ENCODE results near the gene CASP3.
A peak's percentile ranks its signal among the peaks of the same experiment; 100 is the strongest.

Gene CASP3

DNA sequence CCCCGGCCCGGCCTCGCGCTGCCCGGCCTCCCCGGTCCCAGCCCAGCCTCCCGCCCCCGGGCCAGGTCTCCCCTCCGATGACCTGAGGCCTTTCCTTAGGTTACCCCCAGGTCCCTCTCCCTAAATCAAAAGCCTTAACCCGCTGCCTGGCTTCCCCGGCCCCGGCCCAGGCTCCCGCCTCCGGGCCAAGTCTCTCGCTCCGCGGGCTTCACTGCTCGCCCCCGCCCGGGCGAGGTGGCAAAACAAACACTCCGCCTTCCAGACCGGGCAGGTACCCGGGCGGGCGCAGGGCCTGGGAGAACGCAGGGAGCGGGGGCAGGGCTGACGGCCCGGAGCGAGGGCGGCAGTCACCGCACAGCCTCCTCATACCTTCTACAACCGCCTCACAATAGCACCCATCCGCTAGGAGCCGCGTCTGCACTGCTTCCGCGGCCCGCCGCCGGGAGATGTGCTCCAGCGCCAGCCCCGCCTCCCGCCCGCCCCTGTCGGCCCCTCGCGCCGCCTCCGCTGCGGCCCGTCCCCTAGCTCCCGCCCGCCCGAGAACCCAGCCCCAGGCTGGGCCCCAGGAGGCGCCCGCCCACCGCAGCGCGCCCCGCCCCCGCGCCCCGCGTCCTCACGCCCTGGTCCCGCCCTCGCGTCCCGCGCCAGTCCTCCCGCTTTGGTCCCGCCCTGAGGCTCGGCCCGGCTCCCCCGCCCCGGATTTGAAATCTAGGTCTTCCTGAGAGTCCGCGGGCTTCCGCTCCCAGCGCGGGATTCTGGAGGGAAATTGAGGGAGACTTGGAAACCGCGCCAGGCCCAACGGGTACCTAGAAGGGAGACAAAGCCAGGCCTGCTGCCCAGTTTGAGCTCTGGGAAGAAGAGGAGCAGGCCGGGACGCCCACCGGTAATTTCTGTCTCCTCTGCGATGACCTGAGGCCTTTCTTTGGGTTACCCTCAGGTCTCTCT, at the start of gene CASP3, which contains the start of gene PRIMPOL:
CASP3 (minus strand) TSS at position 422 of the 945 bp plus-strand sequence. CDS start 10,994 bp downstream, outside the sequence.
PRIMPOL (plus strand) TSS at position 713 of the 945 bp plus-strand sequence. CDS start 7,403 bp downstream, outside the sequence.
- DNase-seq, result peak; percentile 92 to 96 (median 95)

GRCh38 chr4:184697956-184698355, 48.7 kb upstream of the CASP3 start:
- DNase-seq, result no peak

- DNase-seq, result no peak
These were observed 46.1 kb upstream of the CASP3 start for GRCh38 chr4:184695178-184695896.

DNA sequence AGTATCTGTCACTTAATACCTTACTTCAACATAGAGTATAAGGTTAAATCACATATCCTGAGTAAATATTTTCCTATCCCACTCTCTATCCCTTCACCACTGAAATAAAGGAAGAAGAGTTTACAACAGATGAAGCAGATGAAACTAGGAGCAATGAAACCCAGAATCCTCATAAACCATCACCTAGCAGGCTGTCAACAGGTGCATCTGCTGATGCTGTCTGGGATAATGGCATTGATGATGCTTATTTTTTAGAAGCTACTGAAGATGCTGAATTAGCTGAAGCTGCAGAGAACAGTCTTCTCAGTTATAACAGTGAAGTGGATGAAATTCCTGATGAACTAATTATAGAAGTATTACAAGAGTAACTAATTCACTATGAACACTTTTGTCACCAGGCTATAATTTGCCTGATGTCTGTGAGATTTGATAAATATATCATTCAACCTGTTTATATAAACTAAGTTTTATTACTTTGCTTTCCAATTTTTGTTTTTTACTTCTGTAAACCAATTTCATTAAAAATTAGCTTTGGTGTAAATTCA, 45.2 kb upstream of the CASP3 start:
- DNase-seq, result no peak

GRCh38 chr4:184693056-184693455, 43.8 kb upstream of the CASP3 start:
- DNase-seq, result no peak

DNA sequence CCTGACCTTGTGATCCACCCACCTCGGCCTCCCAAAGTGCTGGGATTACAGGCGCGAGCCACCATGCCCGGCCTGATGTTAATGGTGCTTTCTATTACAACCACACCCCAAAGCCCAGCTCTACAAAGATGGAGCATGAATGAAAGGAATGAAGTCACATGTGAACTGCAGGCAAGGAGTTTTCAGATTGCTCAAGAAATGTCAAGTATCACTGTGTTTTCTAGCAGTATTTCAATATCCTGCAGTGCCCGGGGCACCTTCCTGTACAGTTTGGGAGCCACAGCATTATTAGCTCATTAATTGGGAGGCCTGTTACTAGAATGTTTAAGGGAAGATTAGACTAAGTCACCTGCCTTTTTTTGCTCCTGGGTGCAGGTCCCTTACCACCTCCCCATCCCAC, 40.4 kb upstream of the CASP3 start:
- no peak for DNase-seq

DNA sequence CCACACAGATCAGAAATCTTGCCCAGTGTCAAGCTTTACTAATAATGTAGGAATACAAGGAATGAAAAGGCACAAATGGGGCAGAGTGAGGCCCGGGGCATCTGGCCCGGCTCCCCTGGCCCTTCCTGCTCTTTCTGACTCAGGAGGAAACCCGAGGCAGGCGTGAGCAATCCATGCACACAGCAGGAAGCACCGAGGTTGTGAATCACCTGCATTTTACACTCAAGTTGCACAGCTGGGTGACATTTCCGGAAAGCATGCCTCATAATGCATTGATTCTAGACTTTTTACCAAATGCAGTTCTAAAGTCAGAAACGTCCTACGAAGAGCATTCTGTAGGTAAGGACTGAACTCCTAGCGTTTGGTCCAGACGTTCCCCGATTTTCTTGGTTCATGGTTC, 39.2 kb upstream of the CASP3 start:
- no peak for DNase-seq

GRCh38 chr4:184688005-184688404, 38.8 kb upstream of the CASP3 start:
- no peak for DNase-seq

- DNase-seq, result no peak
These were observed 35.4 kb upstream of the CASP3 start for GRCh38 chr4:184684491-184685189.

- DNase-seq, result no peak
These were observed 32.7 kb upstream of the CASP3 start for GRCh38 chr4:184681916-184682315.

GRCh38 chr4:184680698-184681097, 31.5 kb upstream of the CASP3 start:
- no peak for DNase-seq

GRCh38 chr4:184675821-184676492, 26.7 kb upstream of the CASP3 start:
- DNase-seq, result no peak

- DNase-seq, result no peak
These were observed 25.8 kb upstream of the CASP3 start for GRCh38 chr4:184675018-184675417.

DNA sequence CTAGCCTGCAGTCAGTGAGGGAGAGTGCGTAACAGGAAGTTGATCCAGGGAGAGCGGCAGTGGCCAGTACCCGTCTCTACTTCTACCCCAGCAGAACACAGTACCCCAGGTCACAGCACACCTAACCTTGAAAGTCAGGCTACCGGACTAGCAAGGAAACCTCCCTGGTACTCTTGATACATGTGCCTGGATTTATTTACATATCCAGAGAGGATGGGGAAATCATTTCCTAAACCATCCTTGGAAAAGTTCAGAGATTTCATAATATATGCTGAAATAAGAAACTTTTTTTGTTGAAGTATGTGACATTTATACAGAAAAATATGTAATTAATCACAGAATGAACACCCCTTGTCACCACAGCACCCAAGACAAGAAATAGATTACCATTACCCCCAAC, 24.8 kb upstream of the CASP3 start:
- no peak for DNase-seq

DNA sequence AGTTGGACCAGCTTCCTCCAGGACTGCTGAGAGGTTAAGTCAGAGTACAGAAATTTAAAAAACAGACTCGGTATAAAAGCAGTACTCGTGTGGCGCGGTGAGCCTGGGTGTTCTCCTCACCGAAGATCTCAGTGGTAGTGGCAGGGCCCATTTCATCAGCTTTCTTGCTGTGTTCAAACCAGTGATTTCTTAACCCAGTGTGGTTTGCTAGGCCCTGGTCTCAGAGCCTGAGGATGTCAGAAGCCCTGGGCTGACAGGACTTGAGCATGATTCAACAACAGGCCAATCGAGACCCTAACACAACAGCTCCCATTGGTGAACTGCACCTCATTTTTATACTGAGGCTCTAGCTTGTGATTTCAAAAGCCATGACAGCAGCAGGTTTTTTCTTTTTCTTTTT, 23.5 kb upstream of the CASP3 start:
- DNase-seq, result no peak

DNA sequence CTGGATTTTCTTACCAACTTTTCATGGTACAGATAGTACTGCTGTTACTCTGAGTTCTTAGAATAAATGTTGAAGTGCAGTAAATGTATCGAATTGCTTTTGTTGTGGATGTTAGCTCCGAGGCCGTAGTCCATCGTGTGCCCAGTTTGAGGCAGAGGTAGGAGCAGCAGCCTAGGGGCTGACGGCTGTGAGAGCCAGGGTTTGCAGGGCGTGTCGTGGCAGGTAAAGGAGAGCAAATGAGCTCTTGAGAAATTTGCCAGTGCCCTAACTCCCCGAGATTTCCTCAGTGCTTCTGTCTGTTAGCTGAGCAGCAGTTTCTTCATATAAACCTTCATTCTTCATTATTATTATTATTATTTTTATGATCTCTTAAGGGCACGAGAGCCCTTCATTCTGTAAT, 21.9 kb upstream of the CASP3 start:
- no peak for DNase-seq

DNA sequence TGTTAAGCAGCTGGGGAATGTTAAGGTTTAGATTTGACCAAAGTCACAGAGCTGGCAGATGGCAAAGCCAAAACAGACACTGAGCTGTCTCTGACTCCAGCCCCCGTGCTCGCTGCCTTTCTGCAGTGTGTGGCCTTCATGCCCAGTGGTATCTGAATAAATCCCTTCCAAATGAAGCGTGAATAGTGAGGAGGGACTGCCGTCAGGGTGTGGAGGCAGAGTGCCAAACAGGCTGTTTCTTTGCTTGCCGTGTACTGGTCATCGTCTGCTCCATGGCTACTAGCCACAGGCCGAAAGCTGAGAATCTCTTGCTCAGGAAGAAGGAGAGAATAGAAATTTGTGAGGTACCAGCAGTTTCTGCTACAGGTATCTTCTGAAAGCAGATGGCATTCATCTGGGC, 20.0 kb upstream of the CASP3 start:
- no peak for DNase-seq

DNA sequence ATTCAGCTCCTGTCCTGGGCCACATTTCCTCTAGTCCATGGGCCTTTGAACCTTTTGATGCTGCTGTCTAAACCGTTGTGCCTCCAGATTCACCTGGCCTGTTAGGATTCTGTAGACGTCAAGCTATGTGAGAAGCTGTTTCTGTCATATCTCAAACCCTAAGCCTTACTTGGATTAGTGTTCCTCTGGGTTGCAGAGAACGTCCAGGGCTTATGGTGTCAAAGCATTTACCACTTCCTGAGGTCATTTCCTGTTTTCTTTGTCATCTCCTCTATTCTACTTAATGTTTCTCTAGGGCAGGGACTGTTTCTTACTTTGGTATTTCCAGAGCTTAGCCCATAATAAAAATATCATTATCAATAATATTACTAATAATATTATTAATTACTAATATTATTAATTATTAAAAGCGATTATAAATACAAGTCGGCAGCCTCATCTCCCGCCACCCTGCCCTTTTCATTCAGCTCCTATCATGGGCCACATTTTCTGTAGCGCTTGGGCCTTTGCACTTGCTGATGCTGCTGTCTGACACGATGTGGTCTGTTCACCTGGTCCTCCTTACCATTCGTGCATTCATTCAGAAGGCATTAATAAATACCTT, 19.4 kb upstream of the CASP3 start:
- no peak for DNase-seq

DNA sequence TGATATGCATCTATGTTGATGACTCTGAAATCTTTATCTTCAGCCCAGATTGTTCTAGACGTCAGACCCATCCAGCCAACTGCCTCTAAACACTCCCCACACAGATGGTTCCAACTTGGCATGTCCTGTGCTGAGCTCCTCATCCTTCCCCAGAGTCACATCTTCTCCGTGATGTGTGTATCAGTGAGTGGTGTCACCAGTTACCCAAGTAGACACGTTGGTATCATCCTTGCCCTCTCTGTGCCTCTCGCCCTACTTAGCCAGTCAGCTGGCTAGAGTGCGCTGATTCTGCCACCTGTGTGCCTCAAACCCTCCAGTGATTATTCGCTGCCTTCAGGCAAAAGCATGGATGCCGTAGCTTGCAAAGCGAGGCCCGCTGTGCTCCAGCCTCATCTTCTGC, 18.8 kb upstream of the CASP3 start:
- no peak for DNase-seq

DNA sequence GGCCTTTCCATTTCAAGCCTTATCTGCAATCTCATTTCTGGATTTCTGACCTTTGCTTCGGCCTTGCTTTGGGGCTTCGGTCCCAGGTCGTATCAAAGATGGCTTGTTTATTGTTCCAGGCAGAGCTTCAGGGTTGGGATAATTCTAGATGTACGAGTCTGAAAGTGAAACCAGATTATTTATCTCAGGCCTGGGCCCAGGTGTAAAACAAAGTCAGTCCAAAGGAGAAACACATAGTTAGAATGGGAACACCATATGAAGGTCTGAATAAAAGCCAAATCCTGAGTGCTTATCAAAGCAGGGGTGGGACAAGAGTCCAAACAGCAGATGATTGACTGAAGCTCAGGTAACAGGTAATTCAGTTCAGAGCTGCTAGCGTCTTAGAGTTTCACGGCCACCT, 17.4 kb upstream of the CASP3 start:
- no peak for DNase-seq

DNA sequence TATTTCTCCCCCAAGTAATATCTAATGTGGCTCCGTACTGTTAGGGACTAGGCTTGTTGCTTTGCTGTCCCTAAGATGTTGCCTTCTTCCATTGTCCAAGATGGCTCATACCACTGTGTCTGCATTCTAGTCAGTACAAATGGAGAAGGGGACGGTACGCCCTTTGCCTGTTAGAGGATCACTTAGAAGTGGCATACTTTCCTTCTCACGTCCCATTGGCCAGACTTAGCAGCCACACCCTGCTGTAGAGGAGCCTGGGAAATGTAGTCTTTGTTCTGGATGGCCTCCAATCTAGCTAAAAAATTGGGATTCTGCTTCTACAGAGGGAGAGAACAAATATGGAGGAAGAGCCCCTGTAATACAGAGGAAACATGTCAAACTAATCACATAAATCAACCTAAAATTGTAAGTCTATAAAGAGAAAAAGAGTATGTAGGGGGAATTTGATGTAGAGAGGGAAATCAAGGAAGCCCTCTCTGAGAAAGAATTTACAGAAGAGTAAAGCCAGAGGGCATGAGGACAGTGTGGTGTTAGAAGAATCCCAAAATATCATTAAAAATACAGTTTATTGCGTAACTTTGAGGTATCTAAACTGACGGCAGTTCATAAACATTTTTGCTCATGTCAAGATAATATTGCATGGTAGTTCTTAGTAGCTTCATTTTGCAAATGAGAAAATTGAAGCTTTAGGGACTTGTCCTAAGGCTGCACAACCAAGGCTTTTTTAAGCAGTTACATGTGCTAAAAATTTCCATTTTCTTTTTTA, 15.4 kb upstream of the CASP3 start:
- DNase-seq, result no peak

Measured in activated CD4-positive, CD25-positive, alpha-beta regulatory T cell (primary cell).